ENCODE measurements around the gene AASS.

Gene AASS

GRCh38 chr7:122118757-122119156 is 25.3 kb downstream of the AASS start:
- DNase-seq (ENCODE audit: low read depth in 2 of 2) = no peak

DNA sequence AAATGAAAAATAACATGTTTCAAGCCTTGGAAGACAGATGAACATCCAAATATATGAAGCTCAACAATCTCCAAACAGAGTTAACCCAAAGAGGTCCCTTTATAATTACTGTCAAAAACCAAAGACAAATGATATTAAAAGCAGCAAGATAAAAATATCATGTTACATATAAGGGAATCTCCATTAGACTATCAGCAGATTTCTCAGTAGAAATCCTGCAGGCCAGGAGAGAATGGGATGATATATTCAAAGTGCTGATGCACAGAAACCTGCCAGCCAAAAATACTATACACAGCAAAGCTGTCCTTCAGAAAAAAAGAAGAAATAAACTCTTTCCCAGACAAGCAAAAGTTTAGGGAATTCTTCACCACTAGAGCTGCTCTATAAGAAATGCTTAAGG is 41.0 kb downstream of the AASS start:
- no peak for DNase-seq (ENCODE audit: low read depth in 2 of 2)

- DNase-seq (ENCODE audit: low read depth in 2 of 2) = no peak
These were observed 44.0 kb downstream of the AASS start for GRCh38 chr7:122100021-122100420.

DNA sequence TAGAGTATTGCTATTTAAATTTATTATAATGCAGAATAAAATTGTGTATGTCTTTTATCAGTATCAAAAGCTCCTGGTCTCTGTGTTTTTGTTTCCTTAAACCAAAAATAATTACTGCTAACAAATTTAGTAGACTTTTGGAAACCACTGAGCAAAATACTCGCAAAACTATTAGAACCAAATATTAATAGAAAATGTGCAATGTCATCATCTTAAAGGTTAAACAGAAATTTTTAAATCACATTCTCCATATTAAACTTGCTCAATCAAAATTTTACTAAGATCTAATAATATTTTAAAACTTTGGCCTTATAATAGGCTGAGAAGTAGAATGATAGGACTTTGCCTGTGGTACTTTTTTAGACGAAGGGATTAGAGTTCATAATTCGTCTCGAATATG is 48.4 kb downstream of the AASS start:
- DNase-seq (ENCODE audit: low read depth in 2 of 2) = no peak

DNA sequence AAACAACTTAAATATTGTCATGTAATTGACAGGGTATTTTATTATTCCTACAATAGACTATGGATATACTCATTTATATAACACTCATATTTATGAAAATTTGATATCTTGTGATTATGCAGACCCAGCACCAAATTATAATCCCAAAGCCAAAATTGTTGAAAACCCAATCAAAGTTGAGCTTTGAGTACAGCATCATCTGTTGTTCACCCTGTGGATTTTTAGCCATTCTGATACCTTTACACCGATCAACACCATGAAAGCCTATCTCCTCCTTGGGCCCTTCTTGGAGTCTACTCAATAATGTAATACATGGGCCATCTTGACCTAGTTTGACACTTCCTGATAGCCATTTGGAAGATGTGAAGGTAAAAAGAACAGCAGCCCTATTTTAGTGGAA is 49.5 kb downstream of the AASS start:
- no peak for DNase-seq (ENCODE audit: low read depth in 2 of 2)

GRCh38 chr7:122092964-122093797 is 50.9 kb downstream of the AASS start:
- peak; percentile 11 to 14 for DNase-seq (ENCODE audit: low read depth in 2 of 2)

- DNase-seq (ENCODE audit: low read depth in 2 of 2) = no peak
These were observed 61.4 kb downstream of the AASS start for GRCh38 chr7:122082670-122083069.

DNA sequence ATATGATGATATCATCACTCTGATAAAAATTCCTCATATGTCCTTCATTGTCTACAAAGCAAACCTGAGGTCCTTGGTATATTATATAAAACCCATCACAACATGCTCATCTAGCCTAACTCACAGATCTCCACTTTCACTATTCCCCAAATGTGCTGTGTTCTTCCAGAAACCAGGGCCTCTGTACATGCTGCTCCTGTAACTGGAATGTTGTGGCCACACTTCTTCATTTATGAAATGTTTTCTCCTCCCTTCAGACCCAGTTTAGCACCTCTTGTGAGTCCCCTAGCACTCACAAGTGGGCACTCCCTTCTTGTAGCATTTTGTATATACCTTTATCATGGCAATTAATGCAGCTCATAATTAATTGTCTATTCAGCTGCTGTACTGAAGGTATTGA is 61.9 kb downstream of the AASS start:
- no peak for DNase-seq (ENCODE audit: low read depth in 2 of 2)

DNA sequence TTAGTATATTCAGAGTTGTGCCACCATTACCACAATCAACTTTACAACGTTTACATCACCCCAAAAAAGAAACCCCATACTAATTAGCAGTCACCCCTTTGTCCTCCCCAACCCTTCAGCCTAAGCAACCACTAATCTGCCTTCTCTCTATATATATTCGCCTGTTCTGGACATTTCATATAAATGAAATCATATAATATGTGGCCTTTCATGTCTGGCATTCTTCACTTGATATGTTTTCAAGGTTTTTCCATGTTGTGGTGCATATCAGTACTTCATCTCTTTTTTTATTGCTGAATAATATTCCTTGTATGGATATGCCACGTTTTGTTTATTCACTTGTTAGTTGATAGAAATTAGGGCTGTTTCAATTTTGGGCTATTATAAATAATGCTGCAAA is 70.4 kb downstream of the AASS start:
- DNase-seq (ENCODE audit: low read depth in 2 of 2) = no peak

DNA sequence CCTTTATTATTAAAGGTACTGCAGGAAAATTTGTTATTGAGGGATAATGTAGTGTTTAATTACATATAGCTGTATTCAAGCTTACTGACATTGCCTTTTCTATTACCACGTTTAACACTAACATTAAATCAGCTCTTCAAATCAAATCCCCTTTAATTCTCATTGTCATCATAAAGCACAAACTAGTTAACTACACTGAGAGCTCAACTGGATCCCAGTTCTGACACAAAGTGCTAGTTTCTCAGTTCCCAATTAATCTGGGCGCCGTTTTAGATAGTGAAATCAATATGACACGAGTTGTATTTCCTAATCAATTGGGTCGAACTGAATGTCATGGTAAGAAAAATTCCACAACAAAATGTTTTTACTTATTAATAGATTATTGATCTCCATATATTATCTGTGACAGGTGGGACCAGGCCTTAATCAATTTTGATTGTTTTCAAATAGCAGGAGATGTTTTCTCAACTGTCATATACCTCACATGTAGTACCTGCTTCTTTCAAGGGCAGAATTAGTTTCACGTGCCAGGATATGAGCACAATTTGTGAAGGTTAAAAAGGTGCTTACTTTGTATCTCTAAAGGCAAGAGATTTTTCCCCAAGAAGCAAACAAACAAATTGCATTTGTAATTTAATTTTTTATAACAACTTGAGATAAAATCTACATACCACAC is 71.0 kb downstream of the AASS start:
- DNase-seq (ENCODE audit: low read depth in 2 of 2) = no peak

DNA sequence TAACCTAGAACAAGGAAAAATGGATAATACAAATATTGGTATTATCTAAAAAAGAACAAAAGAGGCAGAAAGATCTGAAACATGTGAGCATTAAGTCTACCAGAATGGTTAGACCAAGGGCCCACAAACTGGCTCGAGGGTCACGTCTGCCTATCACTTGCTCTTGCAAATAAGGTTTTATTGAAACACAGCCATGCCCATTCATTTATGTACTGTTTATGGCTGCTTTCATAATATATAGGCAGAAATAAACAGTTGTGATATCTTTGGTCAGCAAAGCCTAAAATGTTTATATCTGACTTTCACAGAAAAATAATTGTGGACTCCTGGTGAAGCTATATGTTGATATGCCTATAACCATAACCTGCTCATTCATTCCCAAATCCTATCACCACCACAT is 71.8 kb downstream of the AASS start:
- no peak for DNase-seq (ENCODE audit: low read depth in 2 of 2)

DNA sequence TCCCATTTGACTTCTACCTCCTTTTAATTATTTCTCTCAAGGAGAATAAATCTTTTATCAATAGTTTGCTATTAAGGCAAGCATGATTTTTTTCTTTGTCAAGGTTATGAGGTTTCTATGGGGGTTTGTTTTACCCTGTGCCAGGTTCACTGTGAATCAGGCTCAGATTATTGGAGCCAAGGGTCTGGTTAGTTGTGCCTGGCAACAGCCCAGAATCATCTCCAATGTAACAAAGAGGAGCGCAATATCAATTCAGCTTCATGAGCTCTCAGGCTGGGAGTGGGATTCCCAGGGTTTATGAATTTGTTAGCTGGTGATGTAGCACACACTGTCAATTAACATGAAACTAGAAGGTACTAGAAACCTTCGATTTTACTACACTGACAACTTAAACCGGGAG is 73.2 kb downstream of the AASS start:
- no peak for DNase-seq (ENCODE audit: low read depth in 2 of 2)

DNA sequence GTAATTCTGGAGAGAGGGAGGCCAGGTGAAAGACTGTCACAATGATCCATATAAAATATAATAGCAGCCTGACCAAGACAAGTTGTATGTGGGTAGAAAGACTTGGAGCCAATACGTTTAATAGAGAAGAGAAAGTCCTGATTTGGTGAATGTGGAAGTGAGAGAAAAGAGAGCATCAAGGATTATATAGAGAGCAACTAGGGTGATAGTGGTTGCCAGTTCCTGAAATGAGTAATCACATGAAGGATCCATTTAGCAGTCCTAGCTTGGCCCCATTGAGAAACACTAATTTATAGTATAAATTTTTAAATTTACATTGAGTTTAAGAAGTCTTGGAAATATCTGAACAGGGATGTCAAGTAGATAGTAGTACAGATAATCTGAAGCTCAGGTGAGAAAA is 74.0 kb downstream of the AASS start:
- no peak for DNase-seq (ENCODE audit: low read depth in 2 of 2)

GRCh38 chr7:122068999-122069398 is 75.0 kb downstream of the AASS start:
- DNase-seq (ENCODE audit: low read depth in 2 of 2) = no peak

GRCh38 chr7:122068046-122068445 is 76.0 kb downstream of the AASS start:
- no peak for DNase-seq (ENCODE audit: low read depth in 2 of 2)

DNA sequence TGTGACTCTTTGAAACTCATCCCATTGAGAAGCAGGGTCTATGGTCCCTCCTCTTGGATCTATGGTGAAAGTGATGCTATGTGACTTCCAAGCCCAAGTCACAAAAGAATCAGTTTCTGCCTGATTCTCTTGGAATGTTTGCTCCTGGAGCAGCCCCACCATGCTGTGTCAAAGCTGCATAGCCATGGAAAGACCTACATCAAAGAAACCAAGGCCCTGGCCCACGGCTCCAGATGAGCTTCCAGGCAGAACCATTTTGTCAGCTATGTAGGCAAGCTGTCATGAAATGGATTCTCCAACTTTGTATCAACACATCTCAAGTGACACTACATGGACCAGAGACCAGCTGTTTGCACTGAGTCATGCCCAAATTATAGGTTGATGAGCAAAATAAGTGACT is 77.0 kb downstream of the AASS start:
- DNase-seq (ENCODE audit: low read depth in 2 of 2) = no peak

DNA sequence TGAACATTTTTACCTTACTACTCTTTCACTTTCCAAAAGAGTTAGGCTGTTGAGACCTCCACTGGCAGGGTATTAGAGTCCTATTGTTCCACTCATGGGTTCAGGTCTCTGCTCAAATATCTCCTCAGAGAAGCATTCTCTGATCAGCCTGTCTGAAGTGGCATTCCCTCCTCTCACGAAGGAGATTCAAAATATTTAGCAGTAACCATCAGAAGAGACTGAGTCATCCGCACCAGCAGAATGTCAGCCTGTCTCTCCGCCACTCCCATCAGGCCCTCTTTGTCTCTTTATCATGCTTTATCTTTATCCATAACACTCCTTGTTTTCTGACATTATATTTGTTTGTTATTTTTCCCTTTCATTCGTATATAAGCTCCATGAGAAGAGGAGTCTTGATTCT is 79.1 kb downstream of the AASS start:
- DNase-seq (ENCODE audit: low read depth in 2 of 2) = no peak

GRCh38 chr7:122063146-122063545 is 80.9 kb downstream of the AASS start:
- no peak for DNase-seq (ENCODE audit: low read depth in 2 of 2)

- DNase-seq (ENCODE audit: low read depth in 2 of 2) = no peak
These were observed 84.5 kb downstream of the AASS start for GRCh38 chr7:122059542-122059941.

DNA sequence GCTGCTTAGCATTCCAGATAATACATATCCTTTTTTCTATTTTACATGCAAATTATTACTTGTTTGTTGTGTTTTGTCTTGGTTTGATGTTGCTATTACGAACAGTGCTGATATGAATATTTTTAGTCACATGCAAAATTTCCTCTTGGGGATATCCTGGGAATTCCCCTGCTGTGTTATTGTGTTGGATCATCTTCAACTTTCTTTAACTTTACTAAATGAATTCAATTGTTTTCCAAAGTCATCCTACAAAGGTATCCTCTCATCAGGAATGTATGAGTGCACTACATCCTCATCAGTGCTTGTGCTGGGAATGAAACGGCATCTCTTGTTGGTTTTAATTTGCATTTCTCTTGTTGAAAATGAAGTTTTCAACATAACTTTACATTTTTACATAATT is 87.1 kb downstream of the AASS start:
- DNase-seq (ENCODE audit: low read depth in 2 of 2) = no peak

DNA sequence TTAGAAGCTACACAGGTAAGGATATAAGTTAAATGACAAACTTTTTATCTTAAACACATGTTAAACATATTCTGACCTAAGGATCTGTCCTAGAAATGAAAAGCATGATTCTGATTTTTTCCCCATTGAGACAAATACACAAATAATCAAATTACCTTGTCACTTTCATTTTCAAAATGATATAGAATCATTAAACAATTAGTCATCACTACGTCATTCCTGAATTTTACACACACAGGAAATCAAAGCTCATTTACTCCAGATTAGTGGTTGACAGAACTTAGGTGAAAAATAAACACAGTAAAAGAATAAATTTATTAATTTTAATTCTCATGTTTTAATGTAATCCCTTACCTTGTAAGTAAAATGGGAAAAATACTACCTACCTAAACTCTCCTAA is 89.0 kb downstream of the AASS start:
- DNase-seq (ENCODE audit: low read depth in 2 of 2) = no peak

- DNase-seq (ENCODE audit: low read depth in 2 of 2) = no peak
These were observed 89.7 kb downstream of the AASS start for GRCh38 chr7:122054393-122054792.

GRCh38 chr7:122046402-122046801 is 97.6 kb downstream of the AASS start:
- no peak for DNase-seq (ENCODE audit: low read depth in 2 of 2)

DNA sequence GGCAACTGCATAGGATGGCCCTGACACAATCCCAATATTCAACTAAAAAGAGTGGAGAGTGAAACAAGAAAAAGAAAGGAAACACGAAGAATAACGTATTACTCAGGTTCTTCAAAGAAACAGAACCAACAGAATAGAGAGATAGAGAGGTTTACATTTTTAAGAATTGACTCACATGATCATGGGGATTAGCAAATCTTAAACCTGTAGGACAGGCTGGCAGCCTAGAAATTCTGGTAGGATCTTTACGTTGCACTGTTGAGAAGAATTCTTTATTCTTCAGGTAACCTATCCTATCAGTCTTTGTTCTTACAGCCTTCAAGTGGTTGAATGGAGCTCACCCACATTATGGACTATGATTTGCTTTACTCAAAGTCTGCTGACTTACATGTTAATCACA is 103.9 kb downstream of the AASS start:
- no peak for DNase-seq (ENCODE audit: low read depth in 2 of 2)
